HG03342 (cell line): Measurements from ENCODE around the gene CDC14B.
"Not testable (repeated sequence)": the region's sequence is repeated elsewhere in the genome, so short reads cannot be mapped to it uniquely, and the experiment has no call there.

Experiments
- ATAC-seq: cut with Tn5 transposase; IDR thresholded peaks from one replicate; pipeline ENCODE4 v1.9.1; 2021; ENCODE audit warnings: mild to moderate bottlenecking, moderate library complexity; ENCODE audit not compliant: unreplicated experiment

Gene CDC14B

DNA sequence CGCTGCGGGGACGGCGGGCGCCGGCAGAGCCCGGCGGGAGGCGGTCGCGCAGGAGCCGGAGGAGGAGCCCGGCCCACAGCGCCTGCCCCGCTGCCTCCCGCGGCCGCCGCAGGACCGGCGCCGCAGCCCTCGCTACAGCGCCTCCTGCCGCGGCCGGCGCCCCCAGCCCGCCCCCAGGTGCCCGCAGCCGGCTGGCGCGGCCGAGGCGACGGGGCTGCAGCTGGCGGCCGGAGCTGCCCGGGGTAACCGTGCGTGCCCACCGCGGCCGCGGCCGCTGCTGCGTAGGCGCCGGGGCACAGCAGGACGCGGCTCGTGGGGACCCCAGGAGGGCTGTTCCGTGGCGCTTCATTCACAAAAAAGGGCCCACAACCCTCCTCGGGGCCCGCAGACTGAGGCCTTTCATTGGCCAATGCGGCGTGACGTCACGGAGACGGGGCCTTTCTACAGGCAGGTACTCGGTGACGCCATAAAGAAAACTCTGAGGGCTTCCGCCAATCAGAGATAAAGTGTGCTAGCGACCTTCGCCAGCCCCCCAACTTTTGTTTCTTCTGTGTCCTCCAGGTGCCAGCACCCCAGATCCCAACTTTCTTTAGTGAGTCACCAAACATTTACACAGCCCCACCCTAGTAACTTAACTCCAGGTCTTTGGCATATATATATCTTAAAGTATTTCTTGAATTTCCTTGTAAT lies at the start of gene CDC14B:
CDC14B (minus strand) TSS at position 353 of the 690 bp plus-strand sequence. CDS start 465 bp downstream, outside the sequence.
- ATAC-seq: peak; percentile 62

GRCh38 chr9:96668868-96669534 lies 49.4 kb upstream of the CDC14B start:
- no peak for ATAC-seq

DNA sequence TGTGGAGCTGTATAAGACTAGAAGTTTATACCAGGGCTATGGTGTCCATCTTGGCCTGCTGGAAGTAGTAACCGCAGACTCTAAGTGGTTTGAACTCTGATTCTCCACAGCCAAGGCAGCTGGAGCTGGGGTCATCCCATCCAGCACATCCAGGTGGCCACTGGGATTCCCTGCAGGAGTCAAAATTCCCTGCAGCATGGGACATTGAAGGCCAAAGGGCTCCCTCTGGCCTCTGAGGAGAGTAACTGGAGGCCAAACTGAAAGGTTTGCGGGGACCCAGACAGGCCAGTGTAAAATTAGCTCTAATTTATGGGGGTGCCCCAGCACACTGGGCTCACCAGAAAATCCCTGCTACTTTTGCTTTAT lies 47.7 kb upstream of the CDC14B start:
- no peak for ATAC-seq

- not testable (repeated sequence) for ATAC-seq
Measured at GRCh38 chr9:96666653-96667362, 47.2 kb upstream of the CDC14B start.

DNA sequence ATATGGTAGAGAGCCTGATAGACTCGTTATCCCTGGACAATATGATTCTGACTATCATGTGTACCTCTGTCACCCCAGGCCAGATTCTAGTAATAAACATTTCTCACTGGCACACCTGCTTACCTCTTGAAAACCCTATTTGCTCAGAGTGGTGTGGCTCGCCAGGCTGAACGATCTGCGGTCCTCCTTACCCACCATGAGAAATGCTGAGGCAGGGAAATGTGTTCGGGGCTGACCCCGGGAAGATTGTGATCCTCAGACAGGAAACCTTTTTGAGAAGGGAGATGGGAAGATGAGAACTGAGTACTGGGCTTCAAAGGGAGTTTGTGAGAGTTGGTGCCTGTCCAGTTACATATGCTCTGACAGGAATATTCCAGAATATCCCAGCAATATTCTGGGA lies 46.1 kb upstream of the CDC14B start:
- no peak for ATAC-seq

DNA sequence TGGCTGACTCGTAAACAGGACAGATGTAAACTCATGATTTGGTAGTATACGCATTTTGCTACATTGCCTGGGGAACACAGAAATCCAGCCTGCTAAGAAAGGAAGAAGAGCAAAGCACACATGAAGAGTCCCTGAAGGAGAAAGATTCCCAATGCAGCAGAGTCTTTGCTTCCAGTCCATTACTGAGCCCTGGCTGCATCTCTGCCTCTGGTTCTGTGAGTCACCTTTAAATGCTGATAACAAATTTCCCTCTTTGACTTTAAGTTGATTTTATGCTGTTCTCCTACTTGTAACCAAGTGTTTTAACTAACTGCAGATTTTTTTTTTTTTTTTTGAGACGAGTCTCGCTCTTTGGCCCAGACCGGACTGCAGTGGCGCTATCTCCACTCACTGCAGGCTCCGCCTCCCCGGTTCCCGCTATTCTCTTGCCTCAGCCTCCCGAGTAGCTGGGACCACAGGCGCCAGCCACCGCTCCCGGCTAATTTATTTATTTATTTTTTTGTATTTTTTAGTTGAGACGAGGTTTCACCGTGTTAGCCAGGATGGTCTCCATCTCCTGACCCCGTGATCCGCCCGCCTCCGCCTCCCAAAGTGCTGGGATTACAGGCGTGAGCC lies 44.0 kb upstream of the CDC14B start:
- no peak for ATAC-seq

DNA sequence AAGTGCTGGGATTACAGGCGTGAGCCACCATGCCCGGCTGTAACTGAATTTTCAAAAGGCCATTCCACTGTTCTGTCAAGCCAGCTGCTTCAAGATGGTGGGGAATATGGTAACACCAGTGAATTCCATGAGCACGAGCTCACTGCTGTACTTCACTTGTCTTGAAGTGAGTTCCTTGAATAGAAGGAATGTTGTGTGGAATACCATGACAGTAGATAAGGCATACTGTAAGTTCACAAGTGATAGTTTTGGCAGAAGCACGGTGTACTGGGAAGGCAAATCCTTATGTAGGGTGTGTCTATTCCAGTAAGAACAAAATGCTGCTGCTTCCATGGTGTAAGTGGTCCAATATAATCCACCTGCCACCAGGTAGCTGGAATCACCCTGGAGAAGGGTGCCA lies 42.1 kb upstream of the CDC14B start:
- no peak for ATAC-seq

DNA sequence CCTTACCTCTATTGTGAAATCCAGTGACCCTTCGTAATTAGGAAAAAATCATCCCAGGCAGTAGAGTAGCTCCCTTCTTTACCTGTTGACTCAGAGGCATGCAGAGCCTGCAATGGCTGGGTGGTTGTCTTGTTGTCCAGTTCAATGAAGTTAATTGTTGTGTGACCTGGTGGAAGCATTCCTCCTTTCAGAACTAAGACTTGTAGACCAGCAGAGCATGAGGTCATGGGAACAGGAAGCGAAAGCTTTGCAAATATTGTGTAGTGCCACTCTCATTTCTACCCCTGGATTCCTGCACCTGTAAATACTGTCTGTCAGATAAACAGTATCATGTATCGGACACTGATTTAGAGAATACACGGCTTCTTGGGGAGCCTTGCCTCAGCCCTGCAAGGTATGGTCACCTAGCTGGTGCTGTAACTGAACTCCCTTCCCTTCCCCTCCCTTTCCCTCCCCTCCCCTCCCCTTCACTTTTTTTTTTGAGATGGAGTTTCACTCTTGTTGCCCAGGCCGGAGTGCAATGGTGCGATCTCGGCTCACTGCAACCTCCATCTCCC lies 41.1 kb upstream of the CDC14B start:
- ATAC-seq: no peak

DNA sequence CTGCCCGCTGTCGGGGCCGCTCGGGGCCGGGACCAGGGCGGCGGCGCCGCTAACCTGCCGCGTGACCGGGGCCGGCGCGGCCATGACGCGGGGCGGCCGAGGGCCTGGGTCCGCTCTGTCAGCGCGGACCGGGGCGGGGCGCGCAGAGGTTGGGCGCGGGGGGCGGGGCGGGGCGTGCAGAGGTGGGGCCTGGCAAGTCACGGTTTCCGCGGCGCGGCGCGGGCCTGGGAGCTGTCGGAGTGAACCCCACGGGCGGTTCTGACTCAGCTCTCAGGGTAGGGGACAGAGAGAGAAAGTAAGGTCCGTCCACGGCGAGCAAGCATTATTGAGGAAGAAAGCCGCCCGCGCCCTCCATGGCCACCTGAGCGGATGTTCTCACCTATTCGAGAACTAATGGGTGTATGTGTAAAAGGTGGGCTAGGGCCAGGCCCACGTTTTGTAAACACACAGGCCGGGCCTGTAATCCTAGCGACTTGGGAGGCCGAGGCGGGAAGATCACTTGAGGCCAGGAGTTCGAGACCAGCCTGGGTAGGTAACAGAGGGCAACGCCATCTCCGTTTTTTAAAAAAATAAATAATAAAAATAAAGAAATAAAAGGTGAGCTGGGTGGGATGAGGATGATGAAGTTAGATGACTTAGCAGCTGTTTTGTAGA lies 35.7 kb upstream of the CDC14B start, which contains the start of gene PRXL2C:
PRXL2C (minus strand) TSS at position 120 of the 654 bp plus-strand sequence; CDS start at position 84, 36 bp downstream.
- peak; percentile 49 for ATAC-seq

DNA sequence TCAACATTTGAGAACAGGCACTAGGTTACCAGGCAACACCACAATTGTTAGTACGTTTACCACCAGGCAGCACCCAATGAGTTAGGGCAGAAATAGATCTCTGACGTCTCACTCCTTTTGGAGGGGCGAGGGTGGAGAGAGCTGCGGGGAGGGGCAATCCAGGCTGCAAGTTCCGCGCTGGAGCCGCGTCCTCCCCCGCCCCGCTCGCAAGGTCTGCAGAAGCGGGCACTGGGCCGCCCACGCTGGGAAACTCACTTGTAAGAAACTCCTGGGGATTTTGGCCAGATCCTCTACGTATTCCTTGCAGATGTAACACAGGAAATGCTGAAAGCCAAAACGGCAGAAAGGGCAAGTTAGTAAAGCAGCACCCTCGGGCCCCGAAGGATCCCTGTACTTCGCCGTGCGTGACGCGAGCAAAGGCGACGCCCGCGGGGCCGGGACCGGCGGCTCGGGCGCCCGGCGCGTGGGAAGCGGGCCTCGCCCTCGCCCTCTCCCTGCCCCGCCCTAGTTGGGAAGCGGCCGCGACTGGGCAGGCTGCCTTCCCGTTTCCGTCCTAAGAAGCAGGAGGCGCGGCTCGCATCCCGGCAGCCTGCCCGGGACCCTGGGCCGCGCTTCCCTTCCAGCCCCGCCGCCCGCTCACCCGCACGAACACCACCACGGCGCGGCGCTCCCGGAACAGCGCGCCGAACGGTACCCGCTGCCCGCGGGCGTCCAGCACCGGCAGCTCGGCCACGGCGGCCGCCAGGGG lies 35.0 kb upstream of the CDC14B start:
- peak; percentile 64 for ATAC-seq

- no peak for ATAC-seq
Measured at GRCh38 chr9:96651626-96652025, 32.0 kb upstream of the CDC14B start.

GRCh38 chr9:96649620-96650324 lies 30.1 kb upstream of the CDC14B start:
- no peak for ATAC-seq

- no peak for ATAC-seq
Measured at GRCh38 chr9:96646081-96646991, 26.7 kb upstream of the CDC14B start.

GRCh38 chr9:96644137-96644536 lies 24.5 kb upstream of the CDC14B start:
- no peak for ATAC-seq

- ATAC-seq: no peak
Measured at GRCh38 chr9:96641514-96641913, 21.9 kb upstream of the CDC14B start.

DNA sequence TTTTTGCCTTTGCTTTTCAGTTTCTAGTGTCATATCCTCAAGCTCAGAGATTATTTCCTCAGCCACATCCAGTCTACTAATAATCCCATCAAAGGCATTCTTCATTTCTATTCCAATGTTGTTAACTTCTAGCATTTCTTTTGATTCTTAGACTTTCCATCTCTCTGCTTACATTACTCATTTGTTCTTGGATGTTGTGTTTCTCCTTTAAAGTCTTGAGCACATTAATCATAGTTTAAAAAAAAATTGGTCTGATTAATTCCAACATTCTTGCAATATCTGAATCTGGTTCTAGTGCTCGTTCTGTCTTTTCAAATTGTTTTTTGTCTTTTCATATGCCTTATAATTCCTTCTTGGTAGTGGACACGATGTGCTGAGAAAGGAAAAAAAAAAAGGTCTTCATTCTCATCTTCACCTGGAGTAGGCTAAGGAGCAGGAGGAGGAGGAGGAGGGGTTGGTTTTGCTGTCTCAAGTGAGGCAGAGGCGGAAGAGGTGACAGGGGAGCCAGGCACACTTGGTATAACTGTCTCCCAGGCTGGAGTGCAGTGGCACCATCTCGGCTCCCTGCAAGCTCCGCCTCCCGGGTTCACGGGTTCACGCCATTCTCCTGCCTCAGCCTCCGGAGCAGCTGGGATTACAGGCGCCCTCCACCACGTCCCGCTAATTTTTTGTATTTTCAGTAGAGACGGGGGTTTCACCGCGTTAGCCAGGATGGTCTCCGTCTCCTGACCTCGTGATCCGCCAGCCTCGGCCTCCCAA lies 19.1 kb upstream of the CDC14B start:
- no peak for ATAC-seq

DNA sequence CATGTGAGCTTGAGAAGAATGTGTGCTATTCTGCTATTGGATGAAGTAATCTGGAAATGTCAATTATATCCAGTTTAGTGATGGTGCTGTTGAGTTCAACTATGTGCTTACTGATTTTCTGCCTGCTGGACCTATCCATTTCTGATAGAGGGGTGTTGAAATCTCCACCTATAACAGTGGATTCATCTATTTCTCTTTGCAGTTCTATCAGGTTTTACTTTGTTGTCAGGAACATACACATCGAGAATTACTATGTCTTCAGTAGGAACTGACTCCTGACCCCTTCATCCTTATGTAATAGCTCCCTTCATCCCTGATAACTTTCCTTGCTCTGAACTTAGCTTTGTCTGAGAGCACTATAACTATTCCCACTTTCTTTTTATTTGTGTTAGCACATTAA lies 16.7 kb upstream of the CDC14B start:
- ATAC-seq: no peak
